DND-41 (cell line): Measurements from ENCODE around the gene XRCC4.

Experiments
- ATAC-seq: fragments of 200-7000 bp; cut with Tn5 transposase; 3 replicates; pipeline ENCODE4 v1.9.1; 2021; ENCODE audit warnings: low read depth; ENCODE audit not compliant: insufficient read depth
- DNase-seq: peaks from one replicate; pipeline ENCODE4 v3.0.0-alpha.2; 2020
- H2AFZ ChIP-seq: 2 replicates; pipeline ENCODE4 v1.6.0; 2012; ENCODE audit warnings: low read depth, low read length
- H3K27ac ChIP-seq: 2 replicates; pipeline ENCODE4 v1.5.1; 2012; ENCODE audit warnings: low read length, inconsistent platforms
- H3K27me3 ChIP-seq: fragments of 200-600 bp; sonication (generic); 2 replicates; pipeline ENCODE4 v1.6.0; 2012; ENCODE audit warnings: low read length, mild to moderate bottlenecking, inconsistent platforms; ENCODE audit not compliant: insufficient read depth, poor library complexity
- H3K36me3 ChIP-seq: 2 replicates; pipeline ENCODE4 v1.5.1; 2012; ENCODE audit warnings: low read length, inconsistent platforms; ENCODE audit not compliant: insufficient read depth
- H3K4me1 ChIP-seq: 2 replicates; pipeline ENCODE4 v1.5.1; 2012; ENCODE audit warnings: mild to moderate bottlenecking, low read length; ENCODE audit not compliant: insufficient read depth
- H3K4me2 ChIP-seq: 2 replicates; pipeline ENCODE4 v1.6.0; 2012; ENCODE audit warnings: mild to moderate bottlenecking, moderate library complexity, low read length, inconsistent platforms; ENCODE audit not compliant: insufficient read depth
- H3K4me3 ChIP-seq, 2 experiments: fragments of 200-600 bp in 1 of 2; shearing (Covaris generic) in 1 of 2; 2 replicates each; pipeline ENCODE4 v1.5.1; 2012 to 2016; ENCODE audit warnings: inconsistent platforms in 2 of 2, low read length in 2 of 2, mild to moderate bottlenecking in 2 of 2, low read depth in 1 of 2, moderate library complexity in 1 of 2
- H3K79me2 ChIP-seq: 2 replicates; pipeline ENCODE4 v1.6.0; 2012; ENCODE audit warnings: low read length, inconsistent platforms; ENCODE audit not compliant: insufficient read depth
- H3K9ac ChIP-seq: 2 replicates; pipeline ENCODE4 v1.6.0; 2012; ENCODE audit warnings: low read depth, mild to moderate bottlenecking, inconsistent platforms, low read length, moderate library complexity
- H3K9me3 ChIP-seq: 2 replicates; pipeline ENCODE4 v1.5.1; 2012; ENCODE audit warnings: low read length, moderate library complexity, mild to moderate bottlenecking, inconsistent platforms; ENCODE audit not compliant: insufficient read depth, severe bottlenecking
- H4K20me1 ChIP-seq: 2 replicates; pipeline ENCODE4 v1.6.0; 2012; ENCODE audit warnings: low read length; ENCODE audit not compliant: insufficient read depth
- CTCF ChIP-seq: IDR thresholded peaks from 2 replicates; pipeline ENCODE4 v1.5.1; 2012; ENCODE audit warnings: borderline replicate concordance, low read length, moderate library complexity, mild to moderate bottlenecking; ENCODE audit not compliant: poor library complexity, severe bottlenecking; ENCODE audit errors: extremely low read depth
- EZH2 ChIP-seq: IDR thresholded peaks from 3 replicates; pipeline ENCODE4 v1.6.1; 2012; ENCODE audit warnings: borderline replicate concordance, low read depth, mild to moderate bottlenecking, moderate library complexity, low read length, inconsistent platforms; ENCODE audit not compliant: severe bottlenecking

Gene XRCC4

GRCh38 chr5:83204651-83205050 lies 127.3 kb downstream of the XRCC4 start:
- Histone ChIP-seq H3K9me3 (no peaks in the 10 kb centered on the region), H4K20me1 (no peaks in the 10 kb centered on the region), H3K79me2 (no peaks in the 10 kb centered on the region), H3K4me2 (no peak overlapping the region), H3K27ac (no peak overlapping the region), H2AFZ (no peak overlapping the region), H3K36me3 (peaks cover 14% of the 10 kb centered on the region; the same call in 1 of the 2 replicates), H3K27me3 (no peaks in the 10 kb centered on the region), H3K4me1 (no peaks in the 10 kb centered on the region), H3K4me3 (no peak overlapping the region), H3K9ac (no peak overlapping the region)
- DNase-seq (no peak), ATAC-seq (no peak)
- no peak for TF ChIP-seq EZH2
- no peak for TF ChIP-seq CTCF

GRCh38 chr5:83209963-83210362 lies 132.6 kb downstream of the XRCC4 start:
- Histone ChIP-seq H3K9ac (no peak overlapping the region), H3K27me3 (no peaks in the 10 kb centered on the region), H3K4me3 (no peak overlapping the region), H3K36me3 (peaks cover 11% of the 10 kb centered on the region; the same call in 1 of the 2 replicates), H3K9me3 (no peaks in the 10 kb centered on the region), H3K4me2 (no peak overlapping the region), H3K79me2 (no peaks in the 10 kb centered on the region), H4K20me1 (no peaks in the 10 kb centered on the region), H3K27ac (no peak overlapping the region), H2AFZ (no peak overlapping the region), H3K4me1 (no peaks in the 10 kb centered on the region)
- DNase-seq, result no peak
- TF ChIP-seq CTCF, result no peak
- ATAC-seq, result no peak

- H3K9ac ChIP-seq, result no peak overlapping the region
- H4K20me1 ChIP-seq, result no peaks in the 10 kb centered on the region
- no peaks in the 10 kb centered on the region for H3K27me3 ChIP-seq
- H3K9me3 ChIP-seq, result no peaks in the 10 kb centered on the region
- ATAC-seq (no peak), DNase-seq (no peak)
- H2AFZ ChIP-seq, result no peak overlapping the region
- no peaks in the 10 kb centered on the region for H3K36me3 ChIP-seq
- no peak overlapping the region for H3K4me2 ChIP-seq
- H3K27ac ChIP-seq, result no peak overlapping the region
- no peaks in the 10 kb centered on the region for H3K79me2 ChIP-seq
- TF ChIP-seq EZH2 (no peak), CTCF (no peak)
- H3K4me1 ChIP-seq, result no peaks in the 10 kb centered on the region
- no peak overlapping the region for H3K4me3 ChIP-seq
These were observed 141.7 kb downstream of the XRCC4 start for GRCh38 chr5:83219077-83219476.

- H3K79me2 ChIP-seq, result no peaks in the 10 kb centered on the region
- no peak overlapping the region for H3K4me2 ChIP-seq
- ATAC-seq (no peak; the same call in 2 of the 3 replicates), DNase-seq (no peak)
- no peak overlapping the region for H3K9ac ChIP-seq
- H3K4me1 ChIP-seq, result no peaks in the 10 kb centered on the region
- no peaks in the 10 kb centered on the region for H3K27me3 ChIP-seq
- no peak overlapping the region for H3K27ac ChIP-seq
- no peak overlapping the region for H3K4me3 ChIP-seq
- TF ChIP-seq EZH2, result no peak
- TF ChIP-seq CTCF, result no peak
- H4K20me1 ChIP-seq, result no peaks in the 10 kb centered on the region
- H3K9me3 ChIP-seq, result no peaks in the 10 kb centered on the region
- H2AFZ ChIP-seq, result no peak overlapping the region
- no peaks in the 10 kb centered on the region for H3K36me3 ChIP-seq
These were observed 142.1 kb downstream of the XRCC4 start for GRCh38 chr5:83219495-83219894.
